Upper lobe of left lung (tissue), 6 donors: ENCODE data around the gene HERC4. TPM values are rescaled to one million over a fixed set of nuclear protein-coding genes. Genes with fewer than 3 reads are reported as not detected.
"Not testable (repeated sequence)": the region's sequence is repeated elsewhere in the genome, so short reads cannot be mapped to it uniquely, and the experiment has no call there.

Source experiments
- ATAC-seq, 2 donors: fragments of 200-7000 bp; cut with Tn5 transposase; one replicate each; pipeline ENCODE4 v1.9.1; 2022; ENCODE audit warnings: mild to moderate bottlenecking in 2 of 2, moderate library complexity in 2 of 2; ENCODE audit not compliant: low FRiP score in 2 of 2
- DNase-seq, 2 donors: peaks; one replicate each; pipeline ENCODE4 v3.0.0-alpha.2; 2019 to 2020
- H3K27ac ChIP-seq, 4 donors: fragments of 200-600 bp; sonication (generic); one replicate each; pipeline ENCODE4 v1.5.1; 2016 to 2019
- H3K27me3 ChIP-seq, 4 donors: fragments of 200-600 bp; sonication (generic); one replicate each; pipeline ENCODE4 v1.5.1; 2017 to 2019
- H3K36me3 ChIP-seq, 4 donors: fragments of 200-600 bp; sonication (generic); one replicate each; pipeline ENCODE4 v1.5.1; 2016 to 2019
- H3K4me1 ChIP-seq, 4 donors: fragments of 200-600 bp; sonication (generic); one replicate each; pipeline ENCODE4 v1.5.1; 2018 to 2019
- H3K4me3 ChIP-seq, 4 donors: fragments of 200-600 bp; sonication (generic); one replicate each; pipeline ENCODE4 v1.5.1; 2017 to 2019; ENCODE audit warnings: mild to moderate bottlenecking in 2 of 4, moderate library complexity in 1 of 4
- H3K9me3 ChIP-seq, 4 donors: fragments of 200-600 bp; sonication (generic); one replicate each; pipeline ENCODE4 v1.5.1; 2018 to 2019
- EP300 ChIP-seq, 4 donors: sonication (generic); formaldehyde crosslinking; IDR thresholded peaks; one replicate each; pipeline ENCODE4 v1.5.1; 2017; ENCODE audit warnings: antibody characterized with exemption in 4 of 4, control low read depth in 2 of 4
- POLR2A ChIP-seq, 4 donors: fragments of 450-650 bp; IDR thresholded peaks; one replicate each; pipeline ENCODE4 v1.5.1; 2016 to 2017; ENCODE audit warnings: antibody characterized with exemption in 4 of 4, mild to moderate bottlenecking in 2 of 4
- POLR2AphosphoS5 ChIP-seq, 2 donors: sonication (generic); formaldehyde crosslinking; IDR thresholded peaks; one replicate each; pipeline ENCODE4 v1.5.1; 2017; ENCODE audit warnings: antibody characterized with exemption in 2 of 2
- WGBS, 2 donors: methylation state at CpG; one replicate each; pipeline ENCODE4 v1.1.5; 2017 to 2018; 5-methylcytosine and 5-hydroxymethylcytosine counted together
- total RNA-seq, 6 donors: library from RNA; depleted of rRNA in 4 of 6; stranded (reverse); fragments of >200 nt in 4 of 6; gene quantifications; one replicate each; pipeline versions ENCODE4 v1.1.0 to v1.2.1, GENCODE V29; 2016 to 2021
- TF ChIP-seq, protein P1 (sequence below), 6 experiments: fragments of 450-650 bp in 4 of 6; fragments of 200-600 bp in 2 of 6; sonication (generic) in 2 of 6; IDR thresholded peaks; one replicate each; pipeline ENCODE4 v1.5.1; 2016 to 2019; ENCODE audit warnings: antibody characterized with exemption in 6 of 6
- donor health status: DM: no; HTN: no; CAD: no; lungs with moderate emphysema.
- donor health status: DM: no; HTN: yes; CAD: no; lungs with severe emphysema.

Gene HERC4
- total RNA-seq, 6 donors from 2014 or later: 32.1 to 82.5 (median 46.7) TPM

GRCh38 chr10:68023292-68023691 is 51.8 kb downstream of the HERC4 start:
- no peaks in the 10 kb centered on the region for H3K4me1 ChIP-seq
- 92 to 100% methylated on average over 1 of the region's 1 CpG for WGBS, 2 donors
- H3K27ac ChIP-seq: no peak overlapping the region
- peaks cover 8 to 71% (median 30%) of the 10 kb centered on the region in 4 donors for H3K36me3 ChIP-seq
- TF ChIP-seq EP300 (IDR thresholded peaks at IDR 0.05) (no peak), POLR2A (IDR thresholded peaks at IDR 0.05) (no peak), POLR2AphosphoS5 (IDR thresholded peaks at IDR 0.05) (no peak)
- TF ChIP-seq, protein P1, sequence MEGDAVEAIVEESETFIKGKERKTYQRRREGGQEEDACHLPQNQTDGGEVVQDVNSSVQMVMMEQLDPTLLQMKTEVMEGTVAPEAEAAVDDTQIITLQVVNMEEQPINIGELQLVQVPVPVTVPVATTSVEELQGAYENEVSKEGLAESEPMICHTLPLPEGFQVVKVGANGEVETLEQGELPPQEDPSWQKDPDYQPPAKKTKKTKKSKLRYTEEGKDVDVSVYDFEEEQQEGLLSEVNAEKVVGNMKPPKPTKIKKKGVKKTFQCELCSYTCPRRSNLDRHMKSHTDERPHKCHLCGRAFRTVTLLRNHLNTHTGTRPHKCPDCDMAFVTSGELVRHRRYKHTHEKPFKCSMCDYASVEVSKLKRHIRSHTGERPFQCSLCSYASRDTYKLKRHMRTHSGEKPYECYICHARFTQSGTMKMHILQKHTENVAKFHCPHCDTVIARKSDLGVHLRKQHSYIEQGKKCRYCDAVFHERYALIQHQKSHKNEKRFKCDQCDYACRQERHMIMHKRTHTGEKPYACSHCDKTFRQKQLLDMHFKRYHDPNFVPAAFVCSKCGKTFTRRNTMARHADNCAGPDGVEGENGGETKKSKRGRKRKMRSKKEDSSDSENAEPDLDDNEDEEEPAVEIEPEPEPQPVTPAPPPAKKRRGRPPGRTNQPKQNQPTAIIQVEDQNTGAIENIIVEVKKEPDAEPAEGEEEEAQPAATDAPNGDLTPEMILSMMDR (IDR thresholded peaks at IDR 0.05): no peak
- no peak for DNase-seq
- no peaks in the 10 kb centered on the region for H3K9me3 ChIP-seq
- no peaks in the 10 kb centered on the region for H3K27me3 ChIP-seq
- no peak overlapping the region for H3K4me3 ChIP-seq
- no peak for ATAC-seq

- H3K27ac ChIP-seq, H3K4me1 ChIP-seq, DNase-seq, ATAC-seq, H3K27me3 ChIP-seq, H3K9me3 ChIP-seq, H3K4me3 ChIP-seq: not testable (repeated sequence)
- peaks cover 8 to 63% (median 28%) of the 10 kb centered on the region in 4 donors for H3K36me3 ChIP-seq
- WGBS, 2 donors: 98 to 99% methylated on average over 4 of the region's 4 CpGs
Measured at GRCh38 chr10:68022324-68022723, 52.8 kb downstream of the HERC4 start.

GRCh38 chr10:68016519-68016918 is 58.6 kb downstream of the HERC4 start:
- not testable (repeated sequence) for ATAC-seq, H3K27ac ChIP-seq, H3K4me3 ChIP-seq, DNase-seq, H3K9me3 ChIP-seq, H3K4me1 ChIP-seq, H3K27me3 ChIP-seq
- 82 to 89% methylated on average over 4 of the region's 4 CpGs for WGBS, 2 donors
- H3K36me3 ChIP-seq: peaks cover 5 to 48% (median 16%) of the 10 kb centered on the region in 4 donors

DNA sequence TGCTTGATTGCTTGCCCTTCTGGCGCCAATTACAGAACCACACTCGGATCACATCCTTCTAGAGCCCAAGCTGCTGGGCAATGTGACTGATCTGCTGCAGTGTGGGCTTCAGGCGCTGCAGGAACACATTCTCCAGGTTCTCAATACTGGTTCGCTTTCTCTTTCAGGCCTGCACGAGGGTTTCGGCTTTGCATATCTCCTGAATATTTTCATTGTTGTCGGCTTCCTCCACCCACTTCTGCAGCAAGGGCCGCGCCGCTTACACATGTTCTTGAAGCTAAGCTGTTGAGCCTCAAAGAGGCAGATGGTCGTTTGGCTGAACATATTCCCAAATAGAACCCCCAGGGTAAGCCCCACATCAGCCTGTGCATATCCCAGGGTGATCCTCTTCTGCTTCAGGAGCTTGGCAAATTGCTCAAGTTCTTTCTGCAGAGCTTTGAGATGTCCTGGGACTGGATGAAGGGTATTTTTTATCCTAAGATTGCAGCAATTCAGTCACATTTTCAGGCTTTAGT is 64.6 kb downstream of the HERC4 start:
- TF ChIP-seq POLR2AphosphoS5 (IDR thresholded peaks at IDR 0.05) (no peak), POLR2A (IDR thresholded peaks at IDR 0.05) (no peak), EP300 (IDR thresholded peaks at IDR 0.05) (no peak)
- TF ChIP-seq, protein P1 (IDR thresholded peaks at IDR 0.05): no peak
- WGBS, 2 donors: 94 to 96% methylated on average over 11 of the region's 11 CpGs
- Histone ChIP-seq H3K9me3 (no peaks in the 10 kb centered on the region), H3K27me3 (no peaks in the 10 kb centered on the region), H3K4me3 (no peak overlapping the region), H3K4me1 (no peaks in the 10 kb centered on the region), H3K36me3 (peaks cover 3 to 60% (median 21%) of the 10 kb centered on the region in 4 donors), H3K27ac (no peak overlapping the region)
- DNase-seq (no peak), ATAC-seq (no peak)

GRCh38 chr10:68007356-68007755 is 67.7 kb downstream of the HERC4 start:
- Histone ChIP-seq H3K27ac (no peak overlapping the region), H3K36me3 (peaks cover 0 to 57% (median 20%) of the 10 kb centered on the region in 4 donors), H3K4me3 (no peak overlapping the region), H3K4me1 (no peaks in the 10 kb centered on the region), H3K9me3 (no peaks in the 10 kb centered on the region), H3K27me3 (no peaks in the 10 kb centered on the region)
- TF ChIP-seq EP300 (IDR thresholded peaks at IDR 0.05): no peak
- TF ChIP-seq POLR2A (IDR thresholded peaks at IDR 0.05): no peak
- TF ChIP-seq, protein P1 (IDR thresholded peaks at IDR 0.05): no peak
- no peak for TF ChIP-seq POLR2AphosphoS5 (IDR thresholded peaks at IDR 0.05)
- 94 to 95% methylated on average over 3 of the region's 3 CpGs for WGBS, 2 donors
- ATAC-seq (no peak), DNase-seq (no peak)

DNA sequence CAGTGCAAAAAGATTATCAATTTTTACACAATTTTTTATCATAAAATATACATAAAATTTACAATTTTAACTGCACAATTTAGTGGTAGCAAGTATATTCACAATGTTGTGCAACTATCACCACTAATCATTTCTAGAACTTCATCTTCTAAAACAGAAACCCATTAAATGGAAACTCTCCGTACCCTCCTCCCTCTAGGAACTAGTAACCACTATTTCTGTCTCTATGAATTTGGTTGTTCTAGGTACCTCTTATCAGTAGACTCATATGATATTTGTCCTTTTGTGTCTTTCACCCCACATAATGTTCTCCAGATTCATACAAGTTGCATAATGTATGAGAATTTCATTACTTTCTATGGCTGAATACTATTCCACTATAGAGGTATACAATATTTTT is 73.5 kb downstream of the HERC4 start:
- Histone ChIP-seq H3K36me3 (peaks cover 0 to 40% (median 6%) of the 10 kb centered on the region in 4 donors), H3K27ac (no peak overlapping the region), H3K4me1 (no peaks in the 10 kb centered on the region), H3K9me3 (no peaks in the 10 kb centered on the region), H3K4me3 (no peak overlapping the region), H3K27me3 (no peaks in the 10 kb centered on the region)
- no peak for ATAC-seq
- TF ChIP-seq POLR2AphosphoS5 (IDR thresholded peaks at IDR 0.05): no peak
- TF ChIP-seq EP300 (IDR thresholded peaks at IDR 0.05): no peak
- no peak for TF ChIP-seq POLR2A (IDR thresholded peaks at IDR 0.05)
- TF ChIP-seq, protein P1 (IDR thresholded peaks at IDR 0.05): no peak
- 89 to 94% methylated on average over 1 of the region's 1 CpG for WGBS, 2 donors
- DNase-seq: no peak
